ENCODE data around the gene PAXX.

Gene PAXX

GRCh38 chr9:136968333-136969127, 23.7 kb upstream of the PAXX start:
- DNase-seq = no peak

- DNase-seq = no peak
Observed at GRCh38 chr9:136969150-136969549, 23.1 kb upstream of the PAXX start.

- DNase-seq = no peak
Observed at GRCh38 chr9:136969774-136970173, 22.4 kb upstream of the PAXX start.

- no peak for DNase-seq
Observed at GRCh38 chr9:136970361-136970760, 21.9 kb upstream of the PAXX start.

- DNase-seq = no peak
Observed at GRCh38 chr9:136971746-136972145, 20.5 kb upstream of the PAXX start.

- DNase-seq = no peak
Observed at GRCh38 chr9:136972335-136972734, 19.9 kb upstream of the PAXX start.

GRCh38 chr9:136972743-136973142, 19.5 kb upstream of the PAXX start:
- DNase-seq = no peak

- no peak for DNase-seq
Observed at GRCh38 chr9:136973618-136974617, 18.3 kb upstream of the PAXX start.

GRCh38 chr9:136974817-136975535, 17.2 kb upstream of the PAXX start:
- DNase-seq = no peak

GRCh38 chr9:136975644-136976043, 16.6 kb upstream of the PAXX start:
- DNase-seq = no peak

- DNase-seq = no peak
Observed at GRCh38 chr9:136977223-136977622, 15.0 kb upstream of the PAXX start, which contains the start of gene PTGDS. Gene PTGDS, plus strand, starts transcription at chr9:136977504. Its CDS starts 75 bp downstream, at chr9:136977579.

- DNase-seq = no peak
Observed at GRCh38 chr9:136977649-136978072, 14.6 kb upstream of the PAXX start.

GRCh38 chr9:136978073-136978864, 14.0 kb upstream of the PAXX start:
- DNase-seq = peak; percentile 37 to 54 (median 38)

GRCh38 chr9:136978865-136979544, 13.2 kb upstream of the PAXX start:
- no peak for DNase-seq

GRCh38 chr9:136979769-136980587, 12.2 kb upstream of the PAXX start:
- no peak for DNase-seq

- DNase-seq = no peak
Observed at GRCh38 chr9:136980669-136981478, 11.3 kb upstream of the PAXX start.

GRCh38 chr9:136981588-136982231, 10.5 kb upstream of the PAXX start:
- DNase-seq = no peak

GRCh38 chr9:136982232-136983051, 9.8 kb upstream of the PAXX start, which contains the start of gene LCNL1:
Gene LCNL1, plus strand, starts transcription at chr9:136982993. Its CDS starts 594 bp downstream, at chr9:136983587.
- no peak for DNase-seq

Measured in activated CD4-positive, CD25-positive, alpha-beta regulatory T cell (primary cell).